ENCODE results near the gene NTRK3.

- TF ChIP-seq POLR2AphosphoS5 (IDR thresholded peaks at IDR 0.05; ENCODE audit: borderline replicate concordance, low read depth, low read length) (no peak), EZH2 (IDR thresholded peaks at IDR 0.05) (no peak), FOXP2 (optimal IDR thresholded peaks at IDR 0.05; ENCODE audit: control extremely low read depth, extremely low read length, insufficient read depth) (no peak)
These were observed 8.1 kb upstream of the NTRK3 start for GRCh38 chr15:88264622-88265021.

Measured in SK-N-MC (cell line).